GM23338 (cell line): ENCODE results near the gene MCCC1. TPM values are rescaled to one million over a fixed set of nuclear protein-coding genes. Genes with fewer than 3 reads are reported as not detected.

Source experiments
- ATAC-seq: fragments of 200-7000 bp; cut with Tn5 transposase; 3 replicates; pipeline ENCODE4 v1.9.1; 2020
- DNase-seq: peaks from one replicate; pipeline ENCODE4 v3.0.0-alpha.2; 2015; ENCODE audit warnings: low spot score
- H2AFZ ChIP-seq: fragments of 200-600 bp; sonication (generic); 2 replicates; pipeline ENCODE4 v1.8.0; 2016; ENCODE audit warnings: antibody characterized with exemption, mild to moderate bottlenecking, moderate library complexity
- H3F3A ChIP-seq: fragments of 200-600 bp; sonication (generic); replicated peaks from 2 replicates; pipeline ENCODE4 v1.8.0; 2017; ENCODE audit warnings: antibody characterized with exemption, mixed run types, low read depth
- H3K27ac ChIP-seq: fragments of 200-600 bp; sonication (generic); 2 replicates; pipeline ENCODE4 v1.6.1; 2016; ENCODE audit warnings: low read depth
- H3K27me3 ChIP-seq: fragments of 200-600 bp; sonication (generic); 2 replicates; pipeline ENCODE4 v1.8.0; 2016; ENCODE audit warnings: mild to moderate bottlenecking, mixed run types, moderate library complexity; ENCODE audit not compliant: insufficient read depth
- H3K36me3 ChIP-seq: fragments of 200-600 bp; sonication (generic); 2 replicates; pipeline ENCODE4 v1.8.0; 2016; ENCODE audit warnings: mild to moderate bottlenecking; ENCODE audit not compliant: insufficient read depth
- H3K4me1 ChIP-seq: fragments of 200-600 bp; sonication (generic); 2 replicates; pipeline ENCODE4 v1.8.0; 2016; ENCODE audit warnings: mild to moderate bottlenecking, moderate library complexity; ENCODE audit not compliant: insufficient read depth
- H3K4me2 ChIP-seq: fragments of 200-600 bp; sonication (generic); 2 replicates; pipeline ENCODE4 v1.7.1; 2017; ENCODE audit warnings: mixed run types
- H3K4me3 ChIP-seq: fragments of 200-600 bp; sonication (generic); 2 replicates; pipeline ENCODE4 v1.6.1; 2016; ENCODE audit warnings: mixed run types
- H3K79me2 ChIP-seq: fragments of 200-600 bp; sonication (generic); replicated peaks from 2 replicates; pipeline ENCODE4 v1.8.0; 2017; ENCODE audit warnings: mild to moderate bottlenecking; ENCODE audit not compliant: insufficient read depth
- H3K9me2 ChIP-seq: fragments of 200-600 bp; sonication (generic); 2 replicates; pipeline ENCODE4 v1.8.0; 2017; ENCODE audit not compliant: insufficient read depth
- H4K20me1 ChIP-seq: fragments of 200-600 bp; sonication (generic); replicated peaks from 2 replicates; pipeline ENCODE4 v1.8.0; 2017; ENCODE audit warnings: mild to moderate bottlenecking; ENCODE audit not compliant: insufficient read depth
- H3K27ac Mint-ChIP-seq: 2 replicates; pipeline ENCODE4 v1.8.0; 2020; ENCODE audit warnings: inconsistent platforms, mild to moderate bottlenecking, moderate library complexity, mixed read lengths
- H3K27me3 Mint-ChIP-seq: 3 replicates; pipeline ENCODE4 v1.8.0; 2022; ENCODE audit warnings: low read depth, mild to moderate bottlenecking, moderate library complexity, mixed read lengths, inconsistent platforms; ENCODE audit not compliant: insufficient read depth, poor library complexity
- H3K36me3 Mint-ChIP-seq: 3 replicates; pipeline ENCODE4 v1.8.0; 2021; ENCODE audit warnings: low read depth, mild to moderate bottlenecking, inconsistent platforms, moderate library complexity, mixed read lengths
- H3K4me1 Mint-ChIP-seq: 3 replicates; pipeline ENCODE4 v1.8.0; 2020; ENCODE audit warnings: mild to moderate bottlenecking, inconsistent platforms, mixed read lengths
- H3K4me3 Mint-ChIP-seq: 3 replicates; pipeline ENCODE4 v1.8.0; 2021; ENCODE audit warnings: moderate library complexity, mild to moderate bottlenecking, inconsistent platforms, mixed read lengths
- H3K9me3 Mint-ChIP-seq: 3 replicates; pipeline ENCODE4 v1.8.0; 2020; ENCODE audit warnings: moderate library complexity, mild to moderate bottlenecking, inconsistent platforms, mixed read lengths
- CREB1 ChIP-seq: fragments of 250-450 bp; sonication (Bioruptor Pico); IDR thresholded peaks from 2 replicates; pipeline ENCODE4 v1.5.0; 2020; ENCODE audit warnings: low read depth, mild to moderate bottlenecking, moderate library complexity
- EZH2phosphoT487 ChIP-seq: fragments of 200-600 bp; sonication (generic); IDR thresholded peaks from one replicate; pipeline ENCODE4 v1.8.1; 2018; ENCODE audit warnings: antibody characterized with exemption; ENCODE audit not compliant: unreplicated experiment
- REST ChIP-seq: IDR thresholded peaks from one replicate; pipeline ENCODE4 v1.6.1; 2018; ENCODE audit warnings: antibody characterized with exemption; ENCODE audit not compliant: unreplicated experiment
- STAT1 ChIP-seq: IDR thresholded peaks from one replicate; pipeline ENCODE4 v1.6.1; 2016; ENCODE audit warnings: antibody characterized with exemption; ENCODE audit not compliant: unreplicated experiment
- polyA plus RNA-seq: library from polyadenylated mRNA; unstranded; fragments of >200 nt; fragmentation: Nextera tagmentation; extraction: Ambion mirVana; gene quantifications from 2 replicates; pipeline ENCODE4 v1.2.1, GENCODE V29; 2016
- total RNA-seq: library from RNA; depleted of rRNA; stranded (reverse); fragments of >200 nt; shearing (Covaris generic); gene quantifications from 2 replicates; pipeline ENCODE4 v1.2.3, GENCODE V29; 2014

Gene MCCC1
- total and polyA plus RNA-seq, 2 experiments from 2014 or later = 20.2 to 24.2 TPM

DNA sequence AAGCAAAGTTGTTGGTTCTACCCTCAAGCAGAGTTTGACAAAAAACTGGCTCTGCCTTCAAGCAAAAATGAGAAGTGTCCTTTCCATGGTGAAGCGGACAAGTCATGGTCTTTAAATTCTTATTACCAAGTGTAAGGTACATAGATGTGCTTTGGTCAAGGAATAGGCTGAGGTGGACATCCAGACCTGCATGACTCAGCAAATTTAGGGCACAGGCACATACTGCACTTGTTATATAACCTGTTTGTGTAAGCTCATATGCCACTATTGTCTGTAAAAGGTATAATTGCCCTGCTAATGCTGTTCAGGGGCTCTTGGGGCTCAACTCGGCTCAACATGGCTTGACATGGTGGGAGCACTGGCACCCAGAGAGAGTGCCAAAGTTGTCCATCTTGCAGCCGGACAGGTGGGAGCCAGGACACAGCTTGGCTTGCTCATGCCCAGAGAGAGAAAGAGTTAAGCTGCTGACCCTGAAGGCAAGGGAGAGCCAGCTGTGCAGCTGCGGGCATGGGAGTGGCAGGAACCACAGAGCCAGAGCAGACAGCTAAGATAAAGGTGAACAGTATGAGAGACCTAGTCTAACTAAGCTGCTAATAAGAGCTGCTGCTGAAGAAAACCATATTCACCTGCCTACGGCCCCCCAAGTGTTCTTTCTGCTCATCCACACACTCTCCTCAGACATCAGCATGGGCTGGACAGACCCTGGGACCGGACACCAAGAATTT lies 17.7 kb downstream of the MCCC1 start:
- H3K9me2 ChIP-seq = no peaks in the 10 kb centered on the region; the same call in 1 of the 2 replicates
- no peaks in the 10 kb centered on the region; the same call in 1 of the 2 replicates for H4K20me1 ChIP-seq
- H3K4me1 ChIP-seq = no peaks in the 10 kb centered on the region
- no peak overlapping the region for H3K27ac ChIP-seq
- ATAC-seq (no peak), DNase-seq (no peak)
- H3K27me3 ChIP-seq = no peaks in the 10 kb centered on the region
- TF ChIP-seq REST (no peak), CREB1 (CRISPR knock-in tag) (no peak)
- Mint-ChIP-seq H3K36me3 (peaks cover 81% of the 10 kb centered on the region), H3K4me3 (no peak overlapping the region), H3K27me3 (peaks cover 11% of the 10 kb centered on the region), H3K9me3 (peaks cover 40% of the 10 kb centered on the region), H3K27ac (peak overlapping the region; percentile 67; the same call in 1 of the 2 replicates), H3K4me1 (0 out of 3 replicates have a peak, but pooled peaks cover 3% of the 10 kb centered on the region)
- H3K4me3 ChIP-seq = no peak overlapping the region
- no peak overlapping the region for H2AFZ ChIP-seq
- H3F3A ChIP-seq = peaks cover 6% of the 10 kb centered on the region; the same call in 1 of the 2 replicates
- no peak overlapping the region for H3K4me2 ChIP-seq
- peaks cover 38% of the 10 kb centered on the region for H3K36me3 ChIP-seq
- H3K79me2 ChIP-seq = no peaks in the 10 kb centered on the region

DNA sequence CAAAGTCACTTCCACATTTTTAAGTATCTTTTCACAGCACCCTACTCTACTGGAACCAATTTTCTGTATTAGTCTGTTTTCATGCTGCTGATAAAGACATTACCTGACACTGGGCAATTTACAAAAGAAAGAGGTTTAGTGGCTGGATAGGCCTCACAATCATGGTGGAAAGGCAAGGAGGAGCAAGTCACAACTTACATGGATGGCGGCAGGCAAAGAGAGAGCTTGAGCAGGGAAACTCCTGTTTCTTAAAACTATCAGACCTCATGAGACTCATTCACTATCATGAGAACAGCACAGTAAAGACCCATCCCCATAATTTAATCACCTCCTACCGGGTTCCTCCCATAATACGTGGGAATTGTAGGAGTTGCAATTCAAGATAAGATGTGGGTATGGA lies 18.7 kb downstream of the MCCC1 start:
- ATAC-seq = no peak
- no peak for TF ChIP-seq STAT1
- Histone ChIP-seq H3K4me1 (no peaks in the 10 kb centered on the region), H3K79me2 (no peaks in the 10 kb centered on the region), H3K27ac (no peak overlapping the region), H3K9me2 (no peaks in the 10 kb centered on the region; the same call in 1 of the 2 replicates), H3K27me3 (no peaks in the 10 kb centered on the region), H3K4me2 (no peak overlapping the region), H3F3A (no peaks in the 10 kb centered on the region), H4K20me1 (no peaks in the 10 kb centered on the region; the same call in 1 of the 2 replicates), H3K4me3 (no peak overlapping the region), H3K36me3 (peaks cover 32% of the 10 kb centered on the region), H2AFZ (no peak overlapping the region)
- peaks cover 43% of the 10 kb centered on the region for H3K9me3 Mint-ChIP-seq
- DNase-seq = no peak
- H3K36me3 Mint-ChIP-seq = peaks cover 80% of the 10 kb centered on the region
- H3K27me3 Mint-ChIP-seq = peaks cover 9% of the 10 kb centered on the region
- no peak overlapping the region for H3K4me3 Mint-ChIP-seq
- no peaks in the 10 kb centered on the region for H3K4me1 Mint-ChIP-seq
- H3K27ac Mint-ChIP-seq = no peak overlapping the region

DNA sequence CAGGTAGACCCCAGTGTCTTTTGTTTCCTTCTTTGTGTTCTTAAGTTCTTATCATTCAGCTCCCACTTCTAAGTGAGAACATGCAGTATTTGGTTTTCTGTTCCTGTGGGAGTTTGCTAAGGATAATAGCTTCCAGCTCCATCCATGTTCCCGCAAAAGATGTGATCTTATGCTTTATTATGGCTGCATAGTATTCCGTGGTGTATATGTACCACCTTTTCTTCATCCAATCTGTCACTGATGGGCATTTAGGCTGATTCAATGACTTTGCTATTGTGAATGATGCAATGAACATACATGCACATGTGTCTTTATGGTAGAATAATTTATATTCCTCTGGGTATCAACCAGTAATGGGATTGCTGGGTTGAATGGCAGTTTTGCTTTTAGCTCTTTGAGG lies 24.4 kb downstream of the MCCC1 start:
- H2AFZ ChIP-seq = no peak overlapping the region
- H3K36me3 ChIP-seq = peaks cover 23% of the 10 kb centered on the region
- H3K79me2 ChIP-seq = no peaks in the 10 kb centered on the region
- H3F3A ChIP-seq = no peaks in the 10 kb centered on the region
- no peaks in the 10 kb centered on the region for H3K27me3 ChIP-seq
- H4K20me1 ChIP-seq = no peaks in the 10 kb centered on the region
- Mint-ChIP-seq H3K36me3 (peaks cover 64% of the 10 kb centered on the region), H3K4me3 (no peak overlapping the region), H3K27ac (no peak overlapping the region), H3K9me3 (peaks cover 30% of the 10 kb centered on the region), H3K4me1 (no peaks in the 10 kb centered on the region), H3K27me3 (no peaks in the 10 kb centered on the region)
- H3K9me2 ChIP-seq = no peaks in the 10 kb centered on the region; the same call in 1 of the 2 replicates
- no peak overlapping the region for H3K27ac ChIP-seq
- no peak for TF ChIP-seq EZH2phosphoT487
- ATAC-seq (no peak), DNase-seq (no peak)
- no peak overlapping the region for H3K4me2 ChIP-seq
- H3K4me3 ChIP-seq = no peak overlapping the region
- no peaks in the 10 kb centered on the region for H3K4me1 ChIP-seq
